ENCODE measurements around the gene GSAP.

GRCh38 chr7:77430927-77431326, 14.8 kb upstream of the GSAP start:
- no peak for TF ChIP-seq CTCF (IDR thresholded peaks at IDR 0.05)
- no peak for TF ChIP-seq EZH2 (IDR thresholded peaks at IDR 0.05; ENCODE audit: borderline replicate concordance, insufficient read depth, low read depth, low read length, poor library complexity, severe bottlenecking)

All from B cell (primary cell).